Progenitor cell of endocrine pancreas (in vitro differentiated cells): ENCODE results near the gene RNU6-9. TPM values are rescaled to one million over a fixed set of nuclear protein-coding genes. Genes with fewer than 3 reads are reported as not detected.

ENCODE experiments used
- DNase-seq: peaks from one replicate; pipeline ENCODE4 v3.0.0; 2021; ENCODE audit warnings: low spot score; ENCODE audit not compliant: unreplicated experiment
- H3K27ac Mint-ChIP-seq: 2 replicates; pipeline ENCODE4 v1.8.0; 2021; ENCODE audit warnings: mild to moderate bottlenecking, moderate library complexity, mixed read lengths
- H3K27me3 Mint-ChIP-seq: 2 replicates; pipeline ENCODE4 v1.8.0; 2021; ENCODE audit warnings: mixed read lengths
- H3K36me3 Mint-ChIP-seq: 2 replicates; pipeline ENCODE4 v1.8.0; 2022; ENCODE audit warnings: mixed read lengths; ENCODE audit not compliant: insufficient read depth
- H3K4me1 Mint-ChIP-seq: 2 replicates; pipeline ENCODE4 v1.8.0; 2021; ENCODE audit warnings: low read depth, mixed read lengths
- H3K4me3 Mint-ChIP-seq: 2 replicates; pipeline ENCODE4 v1.8.0; 2021; ENCODE audit warnings: low read depth, mild to moderate bottlenecking, moderate library complexity, mixed read lengths
- H3K9me3 Mint-ChIP-seq: 2 replicates; pipeline ENCODE4 v1.8.0; 2021; ENCODE audit warnings: low read depth, mixed read lengths
- total RNA-seq: library from RNA; stranded (reverse); gene quantifications from 2 replicates; pipeline ENCODE4 v1.2.1, GENCODE V29; 2021
- TF ChIP-seq, protein P1 (sequence below): fragments of 200-600 bp; sonication (generic); IDR thresholded peaks from one replicate; pipeline ENCODE4 v1.5.0; 2021; ENCODE audit warnings: antibody characterized with exemption, mild to moderate bottlenecking; ENCODE audit not compliant: unreplicated experiment

Gene RNU6-9
- total RNA-seq, 1 donor from 2014 or later, result not detected

DNA sequence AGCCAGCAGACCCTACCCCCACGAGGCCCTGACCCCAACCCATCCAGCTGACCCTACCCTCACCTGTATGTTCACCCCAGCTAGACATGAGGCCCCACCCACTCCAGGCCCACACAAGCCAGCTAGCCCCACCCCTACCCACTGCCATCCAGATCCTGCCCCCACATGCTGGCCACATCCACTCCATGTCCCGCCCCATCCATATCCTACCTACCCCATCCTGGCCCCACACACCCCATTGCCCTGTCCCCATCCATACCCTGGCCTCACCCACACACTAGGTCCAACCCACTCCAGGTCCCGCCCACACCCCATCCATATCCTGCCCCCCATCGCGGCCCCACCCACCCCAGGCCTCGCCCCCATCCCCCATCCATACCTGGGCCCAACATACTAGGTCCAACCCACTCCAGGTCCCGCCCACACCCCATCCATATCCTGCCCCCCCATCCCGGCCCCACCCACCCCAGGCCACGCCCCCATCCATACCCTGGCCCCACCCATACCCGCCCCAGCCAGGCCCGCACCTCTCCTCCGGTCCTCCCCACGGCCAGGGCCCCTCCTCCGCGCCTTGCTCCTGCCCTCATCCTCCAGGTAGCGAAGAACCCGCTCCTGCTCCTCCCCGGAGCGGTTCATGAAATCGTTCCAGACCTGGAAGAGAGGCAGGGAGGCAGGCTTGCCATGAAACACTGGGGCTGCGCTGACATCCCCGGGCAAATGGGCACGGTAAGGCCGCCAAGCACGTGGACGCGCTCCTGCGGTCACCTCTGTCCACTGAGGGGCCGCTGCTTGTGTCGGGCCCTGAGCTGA, 7.2 kb downstream of the RNU6-9 start:
- Mint-ChIP-seq H3K27me3 (no peaks in the 10 kb centered on the region), H3K4me1 (peaks cover 8% of the 10 kb centered on the region), H3K27ac (no peak overlapping the region), H3K4me3 (no peak overlapping the region), H3K9me3 (no peaks in the 10 kb centered on the region), H3K36me3 (peaks cover 5% of the 10 kb centered on the region)
- TF ChIP-seq, protein P1, sequence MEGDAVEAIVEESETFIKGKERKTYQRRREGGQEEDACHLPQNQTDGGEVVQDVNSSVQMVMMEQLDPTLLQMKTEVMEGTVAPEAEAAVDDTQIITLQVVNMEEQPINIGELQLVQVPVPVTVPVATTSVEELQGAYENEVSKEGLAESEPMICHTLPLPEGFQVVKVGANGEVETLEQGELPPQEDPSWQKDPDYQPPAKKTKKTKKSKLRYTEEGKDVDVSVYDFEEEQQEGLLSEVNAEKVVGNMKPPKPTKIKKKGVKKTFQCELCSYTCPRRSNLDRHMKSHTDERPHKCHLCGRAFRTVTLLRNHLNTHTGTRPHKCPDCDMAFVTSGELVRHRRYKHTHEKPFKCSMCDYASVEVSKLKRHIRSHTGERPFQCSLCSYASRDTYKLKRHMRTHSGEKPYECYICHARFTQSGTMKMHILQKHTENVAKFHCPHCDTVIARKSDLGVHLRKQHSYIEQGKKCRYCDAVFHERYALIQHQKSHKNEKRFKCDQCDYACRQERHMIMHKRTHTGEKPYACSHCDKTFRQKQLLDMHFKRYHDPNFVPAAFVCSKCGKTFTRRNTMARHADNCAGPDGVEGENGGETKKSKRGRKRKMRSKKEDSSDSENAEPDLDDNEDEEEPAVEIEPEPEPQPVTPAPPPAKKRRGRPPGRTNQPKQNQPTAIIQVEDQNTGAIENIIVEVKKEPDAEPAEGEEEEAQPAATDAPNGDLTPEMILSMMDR, result no peak
- DNase-seq, result no peak

DNA sequence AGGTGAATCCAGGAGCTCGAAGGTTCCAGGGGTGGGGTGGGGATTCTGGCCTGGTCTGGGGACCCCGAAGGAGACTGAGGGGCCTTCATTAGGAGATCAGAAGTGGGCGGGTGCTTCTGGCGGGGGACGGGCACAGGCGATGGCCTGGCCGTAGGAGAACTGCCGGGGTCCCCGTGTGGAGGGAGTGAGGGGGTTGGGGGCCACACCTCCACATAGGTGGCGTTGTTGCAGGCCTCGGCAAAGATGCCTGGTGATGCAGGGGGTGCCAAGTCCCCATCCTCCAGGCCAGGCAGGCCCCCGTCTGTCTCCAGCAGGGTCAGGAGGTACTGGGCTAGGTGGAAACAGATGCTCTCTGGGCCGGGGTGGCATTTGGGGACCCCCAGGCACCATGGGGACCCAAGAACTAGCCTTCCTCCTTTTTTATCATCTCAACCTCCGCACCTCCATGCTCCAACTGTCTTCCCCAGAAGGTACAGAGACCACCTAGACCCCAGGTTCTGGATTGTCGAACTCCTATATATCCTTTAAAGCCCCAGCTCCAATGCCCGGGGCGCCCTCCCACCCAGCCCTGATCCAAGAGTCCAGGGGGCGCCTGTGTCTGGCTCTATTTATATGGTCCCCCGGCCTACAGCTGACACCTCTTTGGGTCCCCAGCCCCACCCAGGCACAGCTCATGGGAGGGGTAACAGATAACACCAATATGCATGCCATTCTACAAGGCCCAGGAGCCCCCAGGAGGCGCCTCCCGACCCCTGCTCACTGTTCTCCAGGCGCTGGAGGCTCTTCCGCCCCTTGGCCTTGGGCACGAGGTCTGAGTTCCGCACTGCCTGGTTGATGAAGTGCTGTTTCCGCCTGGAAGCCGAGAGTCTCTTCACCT, 8.2 kb downstream of the RNU6-9 start:
- peaks cover 8% of the 10 kb centered on the region for H3K4me1 Mint-ChIP-seq
- no peak overlapping the region for H3K4me3 Mint-ChIP-seq
- H3K27me3 Mint-ChIP-seq, result no peaks in the 10 kb centered on the region
- peaks cover 5% of the 10 kb centered on the region for H3K36me3 Mint-ChIP-seq
- DNase-seq, result no peak
- H3K27ac Mint-ChIP-seq, result no peak overlapping the region
- TF ChIP-seq, protein P1, result no peak
- no peaks in the 10 kb centered on the region for H3K9me3 Mint-ChIP-seq

DNA sequence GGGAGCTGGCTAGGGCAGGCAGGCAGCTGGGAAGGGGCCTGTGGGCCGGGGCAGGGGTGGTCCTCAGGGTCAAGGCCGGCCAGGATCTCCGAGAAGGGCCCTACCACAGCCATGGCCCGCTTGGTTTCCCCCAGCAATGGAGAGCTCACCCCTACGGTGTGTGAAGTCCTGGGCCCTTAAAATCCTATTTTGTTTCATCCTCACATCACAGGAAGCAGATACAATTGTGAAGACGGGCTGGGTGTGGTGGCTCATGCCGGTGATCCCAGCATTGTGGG, 8.7 kb downstream of the RNU6-9 start:
- DNase-seq, result no peak
- Mint-ChIP-seq H3K27ac (no peak overlapping the region), H3K4me3 (no peak overlapping the region), H3K9me3 (no peaks in the 10 kb centered on the region), H3K36me3 (peaks cover 1% of the 10 kb centered on the region), H3K4me1 (peaks cover 8% of the 10 kb centered on the region), H3K27me3 (no peaks in the 10 kb centered on the region)
- TF ChIP-seq, protein P1, result no peak

DNA sequence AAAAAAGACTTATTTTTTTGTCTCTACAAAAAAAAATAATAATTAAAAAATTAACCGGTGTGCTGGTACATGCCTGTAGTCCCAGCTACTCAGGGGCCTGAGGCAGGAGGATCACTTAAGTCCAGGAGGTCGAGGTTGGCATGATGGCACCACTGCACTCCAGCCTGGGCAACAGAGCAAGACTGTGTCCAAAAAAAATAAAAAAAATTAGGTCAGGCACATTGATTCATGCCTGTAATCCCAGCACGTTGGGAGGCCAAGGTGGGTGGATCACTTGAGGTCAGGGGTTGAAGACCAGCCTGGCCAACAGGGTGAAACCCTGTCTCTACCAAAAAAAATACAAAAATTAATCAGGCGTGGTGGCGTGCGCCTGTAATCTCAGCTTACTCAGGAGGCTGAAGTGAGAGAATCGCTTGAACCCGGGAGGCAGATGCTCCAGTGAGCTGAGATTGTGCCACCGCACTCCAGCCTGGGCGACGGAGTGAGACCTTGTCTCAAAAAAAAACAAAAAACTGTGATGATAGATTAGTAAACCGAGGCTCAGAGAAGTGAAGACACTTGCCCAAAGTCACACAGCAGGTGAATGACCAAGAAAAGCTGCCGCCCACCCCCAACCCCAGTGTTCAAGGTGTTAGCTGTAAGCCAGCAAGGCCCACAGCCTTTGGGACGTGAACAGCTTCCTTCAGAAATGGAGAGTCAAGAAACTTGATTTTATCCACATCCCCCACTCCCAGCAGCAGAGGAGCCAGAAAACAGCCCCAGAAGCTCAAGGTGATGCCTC, 9.4 kb downstream of the RNU6-9 start:
- Mint-ChIP-seq H3K9me3 (no peaks in the 10 kb centered on the region), H3K27ac (no peak overlapping the region), H3K4me3 (no peak overlapping the region), H3K4me1 (peaks cover 8% of the 10 kb centered on the region), H3K27me3 (no peaks in the 10 kb centered on the region), H3K36me3 (no peaks in the 10 kb centered on the region)
- DNase-seq, result no peak
- TF ChIP-seq, protein P1, result no peak

DNA sequence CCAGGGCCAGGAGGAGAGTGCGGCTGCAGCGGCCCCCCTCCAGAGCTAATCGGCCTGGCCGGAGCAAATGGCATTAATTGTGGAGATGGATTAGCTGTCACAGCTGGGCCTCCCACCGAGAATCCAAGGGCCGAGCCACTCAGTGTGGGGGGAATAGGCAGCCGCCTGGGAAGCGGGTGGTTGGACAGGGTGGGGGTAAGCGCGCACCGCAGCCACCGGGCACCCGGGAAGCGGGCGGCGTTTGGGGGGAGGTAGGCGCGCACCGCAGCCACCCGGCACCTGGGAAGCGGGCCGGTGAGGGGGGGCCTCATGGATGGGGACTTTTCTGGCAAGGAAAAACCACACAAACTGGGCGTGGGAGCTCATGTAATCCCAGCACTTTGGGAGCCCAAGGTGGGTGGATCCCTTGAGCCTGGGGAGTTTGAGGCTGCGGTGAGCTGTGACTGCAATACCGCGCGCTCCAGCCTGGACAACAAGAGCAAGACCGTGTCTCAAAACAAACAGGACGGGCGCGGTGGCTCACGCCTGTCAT, 10.0 kb downstream of the RNU6-9 start:
- H3K36me3 Mint-ChIP-seq, result no peaks in the 10 kb centered on the region
- H3K9me3 Mint-ChIP-seq, result no peaks in the 10 kb centered on the region
- H3K27me3 Mint-ChIP-seq, result no peaks in the 10 kb centered on the region
- H3K27ac Mint-ChIP-seq, result peak overlapping the region; percentile 64
- DNase-seq, result peak; percentile 57
- no peak overlapping the region for H3K4me3 Mint-ChIP-seq
- peaks cover 8% of the 10 kb centered on the region for H3K4me1 Mint-ChIP-seq
- TF ChIP-seq, protein P1, result no peak
